Kidney (tissue), 14 donors: ENCODE data around the gene VEZT. TPM values are rescaled to one million over a fixed set of nuclear protein-coding genes. Genes with fewer than 3 reads are reported as not detected.
"Not testable (repeated sequence)": the region's sequence is repeated elsewhere in the genome, so short reads cannot be mapped to it uniquely, and the experiment has no call there.

Experiments
- DNase-seq, 5 donors: peaks; one replicate each; pipeline ENCODE4 v3.0.0-alpha.2; 2013 to 2020
- FAIRE-seq: peaks from 2 replicates; lab custom pipeline; 2012; peaks lifted over from hg19 to GRCh38; lab: Jason Lieb, UNC
- H3K27ac ChIP-seq, 2 donors: one replicate each; pipeline ENCODE4 v1.7.0; 2013; ENCODE audit warnings: low read depth in 2 of 2, low read length in 2 of 2, inconsistent platforms in 1 of 2
- H3K27me3 ChIP-seq: one replicate; pipeline ENCODE4 v1.7.1; 2013; ENCODE audit warnings: low read length, inconsistent platforms; ENCODE audit not compliant: control insufficient read depth, insufficient read depth
- H3K36me3 ChIP-seq, 3 donors: one replicate each; pipeline versions ENCODE4 v1.7.0 to v1.7.1; 2013; ENCODE audit warnings: low read length in 3 of 3, control low read depth in 1 of 3, inconsistent platforms in 1 of 3; ENCODE audit not compliant: insufficient read depth in 3 of 3, control insufficient read depth in 2 of 3
- H3K4me1 ChIP-seq, 3 donors: one replicate each; pipeline versions ENCODE4 v1.7.0 to v1.7.1; 2013; ENCODE audit warnings: low read length in 3 of 3, inconsistent platforms in 1 of 3, low read depth in 1 of 3; ENCODE audit not compliant: control insufficient read depth in 2 of 3, insufficient read depth in 2 of 3
- H3K4me3 ChIP-seq, 3 donors: one replicate each; pipeline versions ENCODE4 v1.7.0 to v1.8.1; 2013; ENCODE audit warnings: low read length in 3 of 3, control low read depth in 1 of 3, inconsistent platforms in 1 of 3
- H3K9ac ChIP-seq, 3 donors: one replicate each; pipeline versions ENCODE4 v1.7.0 to v1.7.1; 2013; ENCODE audit warnings: low read length in 3 of 3, control low read depth in 1 of 3, inconsistent platforms in 1 of 3
- H3K9me3 ChIP-seq, 3 donors: one replicate each; pipeline versions ENCODE4 v1.7.0 to v1.7.1; 2013; ENCODE audit warnings: low read length in 3 of 3, control low read depth in 1 of 3, inconsistent platforms in 1 of 3; ENCODE audit not compliant: control insufficient read depth in 2 of 3, insufficient read depth in 1 of 3
- intact Hi-C: fragments of 100-400 bp; cut with DNase I; formaldehyde crosslinking; loops from one replicate; pipeline ENCODE4 v1.11.1; 2022
- polyA plus RNA-seq: library from polyadenylated mRNA; stranded (reverse); fragments of 350-450 nt; fragmentation: Illumina TruSeq; extraction: RNeasy Lipid Tissue Mini Kit (QIAGEN cat#74804); gene quantifications from one replicate; pipeline ENCODE4 v1.2.3, GENCODE V29; 2014; ENCODE audit warnings: low read depth, low replicate concordance; ENCODE audit not compliant: insufficient read depth
- total RNA-seq: library from RNA; stranded (reverse); fragmentation: NEBNext Ultra II Directional; extraction: Animal tissue kit (Norgen Biotek cat#: 25700); gene quantifications from one replicate; pipeline ENCODE4 v1.2.1, GENCODE V29; 2021
- TF ChIP-seq, protein P1 (sequence below): IDR thresholded peaks from 3 replicates; pipeline ENCODE4 v1.5.1; 2012; ENCODE audit warnings: mild to moderate bottlenecking, moderate library complexity, borderline replicate concordance; ENCODE audit not compliant: insufficient read depth; ENCODE audit errors: extremely low read depth
- donor health status: control.
- donor health status: control.
- donor health status: control.
- donor health status: control.
- donor health status: control.
- donor health status: DM: yes; HTN: yes; CAD: no.
- donor health status: Normal renal cell carcinoma (clear cell type).

The VEZT gene
- total and polyA plus RNA-seq, 2 donors from 2014 or later = 24.8 to 69.0 TPM

DNA sequence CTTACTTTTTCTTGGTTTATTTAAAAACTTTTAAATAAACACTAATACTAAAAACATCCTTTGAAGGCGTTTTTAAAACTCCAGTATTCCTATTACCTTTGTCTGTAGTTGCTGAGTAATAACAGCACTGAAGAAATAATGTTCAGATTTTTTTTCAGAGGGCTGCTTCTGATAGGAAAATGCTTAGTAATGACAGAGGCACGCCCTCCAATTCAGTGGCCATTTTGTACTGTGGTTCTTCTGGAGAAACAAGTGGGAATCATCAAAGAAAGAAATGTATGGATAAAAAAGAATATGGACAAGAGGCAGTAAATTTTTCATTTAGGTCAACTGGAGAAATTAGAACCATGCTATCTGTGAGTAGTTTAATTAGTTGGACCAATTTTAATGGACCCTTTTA is 13.6 kb downstream of the VEZT start:
- TF ChIP-seq, protein P1, sequence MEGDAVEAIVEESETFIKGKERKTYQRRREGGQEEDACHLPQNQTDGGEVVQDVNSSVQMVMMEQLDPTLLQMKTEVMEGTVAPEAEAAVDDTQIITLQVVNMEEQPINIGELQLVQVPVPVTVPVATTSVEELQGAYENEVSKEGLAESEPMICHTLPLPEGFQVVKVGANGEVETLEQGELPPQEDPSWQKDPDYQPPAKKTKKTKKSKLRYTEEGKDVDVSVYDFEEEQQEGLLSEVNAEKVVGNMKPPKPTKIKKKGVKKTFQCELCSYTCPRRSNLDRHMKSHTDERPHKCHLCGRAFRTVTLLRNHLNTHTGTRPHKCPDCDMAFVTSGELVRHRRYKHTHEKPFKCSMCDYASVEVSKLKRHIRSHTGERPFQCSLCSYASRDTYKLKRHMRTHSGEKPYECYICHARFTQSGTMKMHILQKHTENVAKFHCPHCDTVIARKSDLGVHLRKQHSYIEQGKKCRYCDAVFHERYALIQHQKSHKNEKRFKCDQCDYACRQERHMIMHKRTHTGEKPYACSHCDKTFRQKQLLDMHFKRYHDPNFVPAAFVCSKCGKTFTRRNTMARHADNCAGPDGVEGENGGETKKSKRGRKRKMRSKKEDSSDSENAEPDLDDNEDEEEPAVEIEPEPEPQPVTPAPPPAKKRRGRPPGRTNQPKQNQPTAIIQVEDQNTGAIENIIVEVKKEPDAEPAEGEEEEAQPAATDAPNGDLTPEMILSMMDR = no peak
- Histone ChIP-seq H3K36me3 (no peaks in the 10 kb centered on the region), H3K27me3 (no peaks in the 10 kb centered on the region), H3K27ac (no peak overlapping the region), H3K9ac (no peak overlapping the region), H3K9me3 (no peaks in the 10 kb centered on the region), H3K4me1 (peaks cover 0 to 8% (median 0%) of the 10 kb centered on the region in 3 donors), H3K4me3 (no peak overlapping the region)
- no peak for FAIRE-seq
- no peak for DNase-seq
- intact Hi-C loops = no loop called here

DNA sequence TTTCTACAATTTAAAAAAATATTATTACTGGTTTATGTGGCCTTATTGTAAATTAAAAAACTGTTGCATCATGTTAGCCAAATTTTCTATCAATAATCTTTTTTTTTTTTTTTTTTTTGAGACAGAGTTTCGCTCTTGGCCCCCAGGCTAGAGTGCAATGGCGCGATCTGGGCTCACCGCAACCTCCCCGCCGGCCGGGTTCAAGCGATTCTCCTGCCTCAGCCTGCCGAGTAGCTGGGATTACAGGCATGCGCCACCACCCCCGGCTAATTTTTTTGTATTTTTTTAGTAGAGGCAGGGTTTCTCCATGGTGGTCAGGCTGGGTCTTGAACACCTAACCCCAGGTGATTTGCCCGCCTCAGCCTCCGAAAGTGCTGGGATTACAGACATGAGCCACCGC is 16.6 kb downstream of the VEZT start:
- peaks cover 0 to 11% (median 0%) of the 10 kb centered on the region in 3 donors for H3K4me1 ChIP-seq
- H3K9me3 ChIP-seq, DNase-seq, H3K4me3 ChIP-seq, H3K36me3 ChIP-seq, H3K9ac ChIP-seq, H3K27me3 ChIP-seq, H3K27ac ChIP-seq, intact Hi-C loops, FAIRE-seq: not testable (repeated sequence)

DNA sequence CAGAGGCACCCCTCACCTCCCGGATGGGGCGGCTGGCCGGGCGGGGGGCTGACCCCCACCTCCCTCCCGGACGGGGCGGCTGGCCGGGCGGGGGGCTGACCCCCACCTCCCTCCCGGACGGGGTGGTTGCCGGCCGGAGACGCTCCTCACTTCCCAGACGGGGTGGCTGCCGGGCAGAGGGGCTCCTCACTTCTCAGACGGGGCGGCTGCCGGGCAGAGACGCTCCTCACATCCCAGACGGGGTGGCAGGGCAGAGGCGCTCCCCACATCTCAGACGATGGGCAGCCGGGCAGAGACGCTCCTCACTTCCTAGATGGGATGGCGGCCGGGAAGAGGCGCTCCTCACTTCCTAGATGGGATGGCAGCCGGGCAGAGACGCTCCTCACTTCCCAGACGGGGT is 18.0 kb downstream of the VEZT start:
- H3K9me3 ChIP-seq, intact Hi-C loops, H3K4me1 ChIP-seq, H3K27me3 ChIP-seq, H3K27ac ChIP-seq, FAIRE-seq, DNase-seq, H3K36me3 ChIP-seq, H3K9ac ChIP-seq, H3K4me3 ChIP-seq: not testable (repeated sequence)

DNA sequence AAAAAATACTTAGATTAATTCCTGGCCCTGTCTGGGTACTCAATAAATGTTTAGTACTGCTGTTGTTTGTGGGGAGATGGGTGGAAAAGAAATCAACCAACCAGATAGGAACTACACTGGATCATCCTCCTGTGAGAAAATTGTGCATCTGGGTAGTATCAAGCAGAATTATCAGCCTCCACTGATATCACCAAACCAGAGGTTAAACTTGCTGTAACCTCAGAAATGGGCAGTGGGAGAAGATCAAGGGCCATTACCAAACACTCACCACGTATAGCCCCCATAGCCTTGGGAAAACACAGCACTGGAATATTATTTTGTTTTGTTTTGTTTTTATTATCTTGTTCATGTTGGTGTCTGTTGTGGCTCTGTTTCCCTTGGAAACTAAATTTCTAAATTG is 19.7 kb downstream of the VEZT start:
- TF ChIP-seq, protein P1 = no peak
- FAIRE-seq = no peak

More for the DNA sequence above, 19.7 kb downstream of the VEZT start:
- peaks cover 0 to 6% (median 0%) of the 10 kb centered on the region in 3 donors for H3K4me1 ChIP-seq
- H3K27me3 ChIP-seq = no peaks in the 10 kb centered on the region
- no peaks in the 10 kb centered on the region for H3K36me3 ChIP-seq
- no peak overlapping the region for H3K4me3 ChIP-seq
- no peaks in the 10 kb centered on the region for H3K9me3 ChIP-seq
- no peak for DNase-seq
- no peak overlapping the region for H3K9ac ChIP-seq
- no peak overlapping the region for H3K27ac ChIP-seq
- intact Hi-C loops = no loop called here
